ENCODE results near the gene SYP.

The SYP gene

GRCh38 chrX:49179358-49179757 lies 20.6 kb downstream of the SYP start:
- Histone ChIP-seq H3K79me2 (ENCODE audit: insufficient read depth, low read length) (no peaks in the 10 kb centered on the region), H3K4me3 (ENCODE audit: insufficient read depth, low read length, poor library complexity, severe bottlenecking) (no peak overlapping the region), H2AFZ (ENCODE audit: low read depth, low read length, severe bottlenecking) (no peak overlapping the region), H4K20me1 (ENCODE audit: low read depth, low read length) (no peaks in the 10 kb centered on the region), H3K4me2 (ENCODE audit: low read depth, low read length, poor library complexity, severe bottlenecking) (no peak overlapping the region), H3K36me3 (ENCODE audit: low read length) (no peaks in the 10 kb centered on the region), H3K27me3 (ENCODE audit: low read length) (no peaks in the 10 kb centered on the region), H3K9me2 (replicated peaks; ENCODE audit: insufficient read depth, low read length) (no peaks in the 10 kb centered on the region), H3K9ac (ENCODE audit: low read length) (no peak overlapping the region), H3K27ac (ENCODE audit: low read depth, low read length) (no peak overlapping the region), H3F3A (ENCODE audit: insufficient read depth) (no peaks in the 10 kb centered on the region), H3K9me3 (ENCODE audit: insufficient read depth, low read length) (no peaks in the 10 kb centered on the region)
- TF ChIP-seq EZH2phosphoT487 (conservative IDR thresholded peaks at IDR 0.05; ENCODE audit: low read length) (no peak), CTCF (IDR thresholded peaks at IDR 0.05; ENCODE audit: insufficient read depth, low read length, poor library complexity, severe bottlenecking) (no peak)

GRCh38 chrX:49178537-49178936 lies 21.5 kb downstream of the SYP start:
- no peaks in the 10 kb centered on the region for H4K20me1 ChIP-seq (ENCODE audit: low read depth, low read length)
- H3K4me3 ChIP-seq (ENCODE audit: insufficient read depth, low read length, poor library complexity, severe bottlenecking) = no peak overlapping the region
- H3K27ac ChIP-seq (ENCODE audit: low read depth, low read length) = no peak overlapping the region
- no peak overlapping the region for H2AFZ ChIP-seq (ENCODE audit: low read depth, low read length, severe bottlenecking)
- H3K9me3 ChIP-seq (ENCODE audit: insufficient read depth, low read length) = no peaks in the 10 kb centered on the region
- H3K79me2 ChIP-seq (ENCODE audit: insufficient read depth, low read length) = 0 out of 2 replicates have a peak, but pooled peaks cover under 1% of the 10 kb centered on the region
- H3K36me3 ChIP-seq (ENCODE audit: low read length) = no peaks in the 10 kb centered on the region
- no peaks in the 10 kb centered on the region for H3K27me3 ChIP-seq (ENCODE audit: low read length)
- no peak overlapping the region for H3K4me2 ChIP-seq (ENCODE audit: low read depth, low read length, poor library complexity, severe bottlenecking)
- no peak for TF ChIP-seq EZH2phosphoT487 (conservative IDR thresholded peaks at IDR 0.05; ENCODE audit: low read length)
- no peak for TF ChIP-seq CTCF (IDR thresholded peaks at IDR 0.05; ENCODE audit: insufficient read depth, low read length, poor library complexity, severe bottlenecking)
- no peak overlapping the region for H3K9ac ChIP-seq (ENCODE audit: low read length)
- no peaks in the 10 kb centered on the region for H3K9me2 ChIP-seq (replicated peaks; ENCODE audit: insufficient read depth, low read length)
- H3F3A ChIP-seq (ENCODE audit: insufficient read depth) = no peaks in the 10 kb centered on the region

- Histone ChIP-seq H3K27me3 (ENCODE audit: low read length) (no peaks in the 10 kb centered on the region), H3K9ac (ENCODE audit: low read length) (no peak overlapping the region), H3K9me3 (ENCODE audit: insufficient read depth, low read length) (no peaks in the 10 kb centered on the region), H3K27ac (ENCODE audit: low read depth, low read length) (no peak overlapping the region), H4K20me1 (ENCODE audit: low read depth, low read length) (0 out of 2 replicates have a peak, but pooled peaks cover under 1% of the 10 kb centered on the region), H3K9me2 (replicated peaks; ENCODE audit: insufficient read depth, low read length) (no peaks in the 10 kb centered on the region), H3K4me3 (ENCODE audit: insufficient read depth, low read length, poor library complexity, severe bottlenecking) (no peak overlapping the region), H3K4me2 (ENCODE audit: low read depth, low read length, poor library complexity, severe bottlenecking) (no peak overlapping the region), H2AFZ (ENCODE audit: low read depth, low read length, severe bottlenecking) (no peak overlapping the region), H3K36me3 (ENCODE audit: low read length) (no peaks in the 10 kb centered on the region), H3K79me2 (ENCODE audit: insufficient read depth, low read length) (peaks cover 6% of the 10 kb centered on the region; the same call in 1 of the 2 replicates), H3F3A (ENCODE audit: insufficient read depth) (0 out of 2 replicates have a peak, but pooled peaks cover 2% of the 10 kb centered on the region)
- no peak for TF ChIP-seq EZH2phosphoT487 (conservative IDR thresholded peaks at IDR 0.05; ENCODE audit: low read length)
- no peak for TF ChIP-seq CTCF (IDR thresholded peaks at IDR 0.05; ENCODE audit: insufficient read depth, low read length, poor library complexity, severe bottlenecking)
Observed at GRCh38 chrX:49177873-49178480, 22.0 kb downstream of the SYP start.

All from SU-DHL-6 (cell line).